Hematopoietic multipotent progenitor cell (in vitro differentiated cells): ENCODE data around the gene ORM2. TPM values are rescaled to one million over a fixed set of nuclear protein-coding genes. Genes with fewer than 3 reads are reported as not detected.
"Not testable (repeated sequence)": the region's sequence is repeated elsewhere in the genome, so short reads cannot be mapped to it uniquely, and the experiment has no call there.

Experiments
- DNase-seq, 3 donors: peaks; one replicate each; pipeline ENCODE4 v3.0.0-alpha.2; 2011 to 2015; ENCODE audit warnings: low read depth in 2 of 3, low spot score in 2 of 3
- total RNA-seq: library from RNA; depleted of rRNA; stranded (reverse); fragments of >200 nt; gene quantifications from one replicate; pipeline ENCODE4 v1.2.3, GENCODE V29; 2012

ORM2 gene
- total RNA-seq, result not detected

DNA sequence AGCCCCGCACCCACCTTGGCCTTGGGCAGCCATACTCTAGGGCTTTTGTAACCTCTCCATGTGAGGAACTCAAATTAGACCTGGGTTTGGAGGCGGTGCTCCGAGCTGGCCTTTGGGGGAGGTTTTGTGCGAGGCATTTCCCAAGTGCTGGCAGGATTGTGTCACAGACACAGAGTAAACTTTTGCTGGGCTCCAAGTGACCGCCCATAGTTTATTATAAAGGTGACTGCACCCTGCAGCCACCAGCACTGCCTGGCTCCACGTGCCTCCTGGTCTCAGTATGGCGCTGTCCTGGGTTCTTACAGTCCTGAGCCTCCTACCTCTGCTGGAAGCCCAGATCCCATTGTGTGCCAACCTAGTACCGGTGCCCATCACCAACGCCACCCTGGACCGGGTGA lies at the start of gene ORM2:
Gene ORM2 (plus strand): TSS at position 245 of the 398 bp plus-strand sequence. CDS start 36 bp downstream, at position 281.
- DNase-seq, result not testable (repeated sequence)

- no peak for DNase-seq
These were observed 48.8 kb upstream of the ORM2 start for GRCh38 chr9:114280636-114281472.

- DNase-seq, result no peak
These were observed 48.1 kb upstream of the ORM2 start for GRCh38 chr9:114281473-114282103.

DNA sequence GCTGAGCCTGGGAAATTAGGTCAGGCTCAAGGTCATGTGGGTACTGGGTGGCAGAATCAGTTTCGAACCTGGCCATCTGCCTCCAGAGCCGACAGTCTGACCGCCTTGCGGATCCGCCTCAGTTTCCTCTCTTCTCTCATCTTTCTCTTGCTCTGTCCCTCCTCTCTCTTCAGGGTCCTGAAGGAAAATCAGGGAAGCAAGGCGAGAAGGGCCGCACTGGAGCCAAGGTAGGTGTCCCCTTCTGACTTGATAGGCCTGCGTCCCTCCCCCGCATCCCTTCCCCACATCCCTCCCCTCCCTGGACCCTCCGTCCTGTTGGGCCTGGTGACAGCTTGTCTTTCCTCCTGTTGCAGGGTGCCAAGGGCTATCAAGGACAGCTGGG lies 47.6 kb upstream of the ORM2 start:
- no peak for DNase-seq

GRCh38 chr9:114282507-114282906 lies 47.2 kb upstream of the ORM2 start:
- DNase-seq, result no peak

GRCh38 chr9:114282926-114283325 lies 46.7 kb upstream of the ORM2 start:
- DNase-seq, result peak in 2 of 3 donors; percentile 28 to 59

- no peak for DNase-seq
These were observed 46.0 kb upstream of the ORM2 start for GRCh38 chr9:114283551-114284111.

DNA sequence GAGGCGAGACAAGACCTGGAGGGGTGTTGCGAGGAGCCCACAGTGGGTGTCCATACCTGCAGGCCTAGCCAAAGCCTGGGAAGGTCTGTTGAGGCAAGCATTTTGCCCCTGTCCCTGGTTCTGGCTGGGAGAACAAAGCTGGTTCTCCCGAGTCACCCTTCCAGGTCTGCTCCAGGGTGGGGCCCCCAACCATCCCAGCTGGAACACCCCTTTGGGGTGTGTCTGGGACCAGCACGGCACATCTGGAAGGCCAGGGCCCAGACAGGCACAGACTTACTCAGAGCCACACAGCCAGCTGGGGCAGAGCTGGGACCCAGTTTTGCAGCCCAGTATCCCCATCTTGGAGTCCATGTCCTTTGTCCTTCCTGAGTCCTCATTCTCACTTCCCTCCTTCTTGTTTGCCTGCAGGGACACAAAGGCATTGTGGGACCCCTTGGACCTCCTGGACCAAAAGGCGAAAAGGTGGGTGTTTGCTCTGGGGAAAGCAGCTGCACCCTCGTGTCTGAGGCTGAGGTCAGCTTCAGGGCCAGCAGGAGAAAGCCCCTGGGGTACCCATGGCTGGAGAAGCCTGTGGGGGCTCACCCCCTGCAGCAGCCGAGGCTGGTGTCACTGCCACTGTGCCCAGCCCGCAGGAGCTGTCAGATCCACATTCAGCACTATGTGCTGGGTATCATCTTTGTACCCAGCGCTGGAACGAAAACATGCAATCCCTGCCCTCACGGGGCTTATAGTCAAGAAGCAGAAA lies 45.2 kb upstream of the ORM2 start:
- no peak for DNase-seq

DNA sequence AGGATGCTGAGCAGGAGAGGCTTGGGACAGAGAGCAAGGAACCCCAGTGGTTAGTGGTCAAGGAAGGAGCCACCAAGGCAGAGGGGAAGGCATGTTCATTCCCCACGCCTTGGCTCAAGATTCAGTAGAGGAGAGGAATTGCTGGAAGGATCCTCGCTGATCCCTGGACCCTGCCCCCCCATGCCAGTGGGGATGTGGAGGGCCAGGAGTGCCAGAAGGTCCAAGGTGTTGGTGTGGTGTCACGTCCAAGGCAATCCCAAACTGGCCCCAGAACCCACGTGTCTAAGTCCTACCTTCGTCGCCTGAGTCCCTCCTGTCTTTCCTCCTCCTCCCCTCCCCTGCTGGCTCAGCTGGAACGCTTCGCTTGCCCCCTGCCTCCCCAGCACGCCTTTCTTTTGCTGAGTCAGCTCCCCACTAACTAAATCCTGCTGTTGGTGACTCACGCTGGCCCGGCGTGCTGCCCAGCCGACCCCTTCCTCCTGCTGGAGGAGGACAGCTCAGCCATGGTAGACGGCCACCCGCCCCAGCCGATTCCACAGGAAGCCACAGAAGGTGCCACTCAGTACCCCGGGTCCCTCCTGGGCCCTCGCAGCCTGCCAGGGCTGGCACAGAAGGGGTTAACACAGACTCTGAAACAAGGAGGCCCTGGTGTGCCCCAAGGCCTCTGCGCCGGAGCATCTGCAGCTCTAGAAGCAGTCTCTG lies 44.4 kb upstream of the ORM2 start:
- DNase-seq, result peak in 2 of 3 donors; percentile 42 to 53

DNA sequence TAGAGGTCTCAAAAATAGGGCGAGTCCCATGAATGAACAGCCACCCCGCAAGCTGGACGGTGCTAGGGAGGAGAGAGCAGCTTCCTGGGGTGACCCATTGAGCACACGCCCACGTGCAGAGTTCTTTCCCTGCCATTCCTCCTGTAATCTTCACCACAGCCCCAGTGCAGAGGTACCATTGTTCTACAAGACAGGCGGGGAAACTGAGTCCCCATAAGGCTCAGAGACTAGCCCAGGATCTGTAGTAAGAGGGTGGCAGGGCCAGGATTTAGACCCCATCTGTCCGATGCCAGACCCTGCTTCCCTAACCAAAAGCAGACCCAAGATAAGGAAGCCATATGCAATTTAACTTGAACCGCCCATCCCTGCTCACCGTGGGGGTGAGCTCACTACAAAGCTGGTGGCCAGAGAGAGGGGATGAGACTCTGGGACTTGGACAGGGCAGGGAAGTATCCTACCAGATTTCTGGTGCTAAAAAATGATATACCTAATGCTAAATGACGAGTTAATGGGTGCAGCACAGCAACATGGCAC lies 43.5 kb upstream of the ORM2 start:
- no peak for DNase-seq

GRCh38 chr9:114287001-114287762 lies 42.5 kb upstream of the ORM2 start:
- no peak for DNase-seq

- DNase-seq, result no peak
These were observed 41.9 kb upstream of the ORM2 start for GRCh38 chr9:114287763-114288192.

DNA sequence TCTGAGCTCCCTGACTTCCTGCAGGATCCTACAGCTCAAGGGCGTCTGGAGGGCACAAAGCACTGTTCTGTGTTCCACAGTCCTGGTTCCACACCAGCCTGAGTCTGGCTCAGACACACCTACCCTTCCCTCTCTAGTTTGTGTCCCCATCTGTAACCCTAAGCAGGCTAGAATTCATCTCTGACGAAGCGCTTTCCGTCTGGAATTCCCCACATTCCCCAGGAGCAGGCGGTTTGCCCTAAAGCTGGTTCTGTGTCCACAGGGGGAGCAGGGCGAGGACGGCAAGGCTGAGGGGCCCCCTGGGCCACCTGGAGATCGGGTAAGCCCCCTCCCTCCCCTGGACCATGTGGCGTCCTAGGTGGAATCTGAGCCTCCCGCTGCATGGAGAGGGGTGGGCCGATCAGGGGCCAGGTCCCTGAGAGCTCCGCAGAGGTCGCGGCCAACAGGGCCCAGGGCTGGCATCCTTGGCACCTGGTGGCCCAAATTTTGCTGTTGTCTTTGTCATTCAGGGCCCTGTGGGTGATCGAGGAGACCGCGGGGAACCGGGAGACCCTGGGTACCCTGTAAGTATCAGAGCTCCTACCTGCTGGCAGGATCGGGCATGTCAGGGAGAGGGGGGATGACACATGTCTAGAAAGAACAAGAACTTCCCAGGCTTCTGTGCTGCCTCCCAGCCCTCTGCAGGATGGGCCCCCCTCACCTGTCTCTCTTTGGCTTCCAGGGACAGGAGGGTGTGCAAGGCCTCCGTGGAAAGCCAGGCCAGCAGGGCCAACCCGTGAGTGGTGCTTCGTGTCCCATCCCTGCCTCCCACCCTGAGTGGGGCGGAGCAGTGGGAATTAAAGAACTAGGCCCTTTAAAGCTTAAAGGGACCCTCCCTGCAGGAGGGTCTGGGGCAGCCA lies 41.2 kb upstream of the ORM2 start:
- DNase-seq, result no peak

- DNase-seq, result no peak
These were observed 40.6 kb upstream of the ORM2 start for GRCh38 chr9:114289106-114289505.

- no peak for DNase-seq
These were observed 39.8 kb upstream of the ORM2 start for GRCh38 chr9:114289571-114290481.

DNA sequence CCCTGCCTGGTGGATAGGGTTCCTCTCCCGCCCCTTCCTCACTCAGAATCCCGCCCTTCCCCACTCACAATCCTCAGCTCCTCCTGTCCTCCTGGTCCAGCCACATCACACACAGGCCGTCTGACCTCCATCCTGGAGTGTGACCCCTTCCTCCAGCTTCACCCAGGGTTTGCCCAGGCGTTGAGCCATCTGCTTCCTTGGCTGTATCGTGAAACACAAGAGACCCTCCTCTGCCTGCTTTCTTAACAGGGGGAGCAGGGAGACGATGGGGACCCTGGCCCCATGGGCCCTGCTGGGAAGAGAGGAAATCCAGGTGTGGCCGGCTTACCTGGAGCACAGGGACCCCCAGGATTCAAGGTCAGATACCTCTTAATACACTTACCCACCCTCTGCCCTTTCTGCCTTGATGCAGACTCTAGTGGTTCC lies 39.1 kb upstream of the ORM2 start:
- DNase-seq, result no peak

DNA sequence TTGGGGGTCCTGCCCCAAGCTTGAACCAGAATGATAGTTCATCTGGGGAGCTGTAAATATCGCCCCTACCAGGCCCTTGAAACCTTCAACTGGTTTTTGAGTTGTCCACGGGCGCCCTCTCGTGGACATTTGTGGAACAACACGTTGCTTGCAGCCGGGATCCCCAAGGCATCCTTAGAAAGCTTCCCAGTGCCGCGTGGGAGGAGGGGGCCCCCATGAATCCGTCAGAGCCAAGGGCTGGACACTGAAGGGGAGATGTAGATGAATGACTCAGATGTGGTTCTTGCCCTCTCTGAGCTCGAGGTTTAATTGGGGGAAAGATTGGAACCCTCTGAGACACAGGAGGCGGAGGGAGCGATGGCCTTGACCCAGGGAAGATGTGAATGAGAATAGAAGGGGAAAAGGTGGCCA lies 38.6 kb upstream of the ORM2 start:
- peak; percentile 50 to 73 (median 54) for DNase-seq
